Measurements from ENCODE around the gene LGALS3. TPM values are rescaled to one million over a fixed set of nuclear protein-coding genes. Genes with fewer than 3 reads are reported as not detected.

LGALS3 gene
- total RNA-seq, 4 donors from 2014 or later, result 68.0 to 124 (median 80.6) TPM

DNA sequence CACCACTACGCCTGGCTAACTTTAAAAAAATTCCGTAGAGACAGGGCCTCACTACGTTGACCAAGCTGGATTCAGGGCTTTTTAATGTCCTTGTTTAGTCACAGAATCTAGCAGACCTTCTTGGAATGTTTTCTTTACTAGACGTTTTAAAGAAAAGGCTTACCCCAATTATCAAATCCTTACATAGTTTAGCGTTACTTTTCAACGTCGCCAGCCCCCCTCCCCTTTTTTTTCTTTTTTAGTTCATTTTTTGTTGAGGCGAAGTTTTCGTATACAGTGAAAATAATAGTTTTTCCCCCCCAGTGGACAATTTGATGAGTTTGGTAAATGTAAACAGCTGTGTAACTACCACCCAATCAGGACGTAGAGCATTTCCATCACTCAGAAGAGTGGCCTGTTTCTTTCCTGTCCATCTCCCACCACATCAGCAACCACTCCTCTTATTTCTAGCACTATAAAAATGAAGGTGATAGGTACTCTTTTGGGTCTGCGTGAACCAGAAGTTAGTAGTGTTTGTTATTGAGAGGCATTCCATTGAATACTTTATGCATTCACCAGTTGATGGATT is 63.1 kb downstream of the LGALS3 start:
- DNase-seq (no peak), ATAC-seq (no peak)
- no peaks in the 10 kb centered on the region for H3K36me3 ChIP-seq
- H3K4me3 ChIP-seq, result peak overlapping the region; percentile 51 to 75 (median 66)
- H3K4me1 ChIP-seq, result peaks cover 6 to 7% of the 10 kb centered on the region in 2 donors
- intact Hi-C loops (cut with DNase I; ENCODE audit: low total_unique reads), result no loop called here
- TF ChIP-seq, protein P1, sequence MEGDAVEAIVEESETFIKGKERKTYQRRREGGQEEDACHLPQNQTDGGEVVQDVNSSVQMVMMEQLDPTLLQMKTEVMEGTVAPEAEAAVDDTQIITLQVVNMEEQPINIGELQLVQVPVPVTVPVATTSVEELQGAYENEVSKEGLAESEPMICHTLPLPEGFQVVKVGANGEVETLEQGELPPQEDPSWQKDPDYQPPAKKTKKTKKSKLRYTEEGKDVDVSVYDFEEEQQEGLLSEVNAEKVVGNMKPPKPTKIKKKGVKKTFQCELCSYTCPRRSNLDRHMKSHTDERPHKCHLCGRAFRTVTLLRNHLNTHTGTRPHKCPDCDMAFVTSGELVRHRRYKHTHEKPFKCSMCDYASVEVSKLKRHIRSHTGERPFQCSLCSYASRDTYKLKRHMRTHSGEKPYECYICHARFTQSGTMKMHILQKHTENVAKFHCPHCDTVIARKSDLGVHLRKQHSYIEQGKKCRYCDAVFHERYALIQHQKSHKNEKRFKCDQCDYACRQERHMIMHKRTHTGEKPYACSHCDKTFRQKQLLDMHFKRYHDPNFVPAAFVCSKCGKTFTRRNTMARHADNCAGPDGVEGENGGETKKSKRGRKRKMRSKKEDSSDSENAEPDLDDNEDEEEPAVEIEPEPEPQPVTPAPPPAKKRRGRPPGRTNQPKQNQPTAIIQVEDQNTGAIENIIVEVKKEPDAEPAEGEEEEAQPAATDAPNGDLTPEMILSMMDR (IDR thresholded peaks at IDR 0.05 in 4 of 5, conservative IDR thresholded peaks at IDR 0.05 in 1 of 5), result no peak
- no peak for TF ChIP-seq POLR2A (IDR thresholded peaks at IDR 0.05)
- no peaks in the 10 kb centered on the region for H3K27me3 ChIP-seq
- in situ Hi-C loops (cut with MboI; ENCODE audit: low sequenced_read_pairs in 4 of 4), result no loop called here
- H3K9me3 ChIP-seq, result no peaks in the 10 kb centered on the region
- peak overlapping the region; percentile 47 to 76 (median 63) for H3K27ac ChIP-seq

DNA sequence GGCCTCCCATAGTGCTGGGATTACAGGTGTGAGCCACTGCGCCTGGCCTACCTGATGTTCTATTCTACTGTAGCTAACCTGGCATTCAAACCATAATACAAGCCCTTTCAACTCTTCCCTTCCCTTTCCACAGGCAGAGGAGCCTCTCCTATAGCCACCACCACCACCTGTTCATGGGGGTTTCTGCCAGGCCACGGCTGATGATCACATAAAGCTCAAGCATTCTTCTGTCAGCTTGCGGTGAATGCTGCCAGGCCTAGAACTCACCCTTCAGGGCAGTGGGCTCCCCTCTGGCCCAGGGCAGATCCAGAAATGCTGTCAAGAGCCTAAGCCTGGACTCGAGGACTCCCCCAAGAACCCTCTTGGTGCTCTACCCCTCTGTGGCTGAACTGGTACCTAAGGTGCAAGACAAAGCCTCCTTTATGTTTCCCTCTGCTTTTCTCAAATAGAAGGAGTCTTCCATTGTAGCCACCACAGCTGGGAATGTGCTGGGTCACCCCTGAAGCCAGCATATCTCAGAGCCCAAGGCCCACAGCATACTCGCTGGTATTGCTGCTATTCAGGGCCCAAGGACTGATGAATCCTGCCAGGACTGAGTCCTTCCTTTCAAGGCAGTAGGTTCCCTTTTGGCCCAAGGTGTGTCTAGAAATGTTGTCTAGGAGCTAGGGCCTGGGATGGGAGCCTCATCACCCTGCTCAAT is 65.8 kb downstream of the LGALS3 start:
- in situ Hi-C loops (cut with MboI; ENCODE audit: low sequenced_read_pairs in 4 of 4), result no loop called here
- ATAC-seq (no peak), DNase-seq (no peak)
- no peak overlapping the region for H3K4me3 ChIP-seq
- no peak overlapping the region for H3K27ac ChIP-seq
- H3K4me1 ChIP-seq, result peaks cover 6 to 7% of the 10 kb centered on the region in 2 donors
- no peaks in the 10 kb centered on the region for H3K36me3 ChIP-seq
- H3K9me3 ChIP-seq, result no peaks in the 10 kb centered on the region
- H3K27me3 ChIP-seq, result no peaks in the 10 kb centered on the region
- TF ChIP-seq POLR2A (IDR thresholded peaks at IDR 0.05), result no peak
- TF ChIP-seq, protein P1 (IDR thresholded peaks at IDR 0.05 in 4 of 5, conservative IDR thresholded peaks at IDR 0.05 in 1 of 5), result no peak
- intact Hi-C loops (cut with DNase I; ENCODE audit: low total_unique reads), result no loop called here

Other genes with a start within 250 kb of the LGALS3 start
- gene GCH1, start 226.4 kb upstream of the LGALS3 start, total RNA-seq, result 1 to 10 TPM in 2 of 4 donors, under 1 TPM in 2; 0.53 to 1.6 (median 0.92) TPM
- gene WDHD1, start 102.2 kb upstream of the LGALS3 start, total RNA-seq, result 1 to 10 TPM in 2 of 4 donors, under 1 TPM in 2; 0.72 to 1.2 (median 1.0) TPM
- gene SOCS4, start 102.0 kb upstream of the LGALS3 start, total RNA-seq, result 10 to 100 TPM in 3 of 4 donors, 1 to 10 TPM in 1; 9.7 to 19.3 (median 14.3) TPM
- gene MAPK1IP1L, start 77.6 kb upstream of the LGALS3 start, total RNA-seq, result 10 to 100 TPM; 49.9 to 91.4 (median 68.0) TPM
- gene DLGAP5, start 62.3 kb downstream of the LGALS3 start, total RNA-seq, result not detected
- gene FBXO34, start 142.2 kb downstream of the LGALS3 start, total RNA-seq, result 10 to 100 TPM; 26.2 to 55.9 (median 40.7) TPM

Measured in gastrocnemius medialis (tissue), 4 donors.